HEK293 (cell line): Measurements from ENCODE around the gene HNRNPH2.

Experiments
- BCL11A ChIP-seq: fragments of 450-650 bp; formaldehyde crosslinking; IDR thresholded peaks from 2 replicates; pipeline ENCODE4 v1.5.1; 2016; ENCODE audit warnings: low read depth, missing biosample characterization, missing genetic modification characterization
- HOXA7 ChIP-seq: sonication (generic); formaldehyde crosslinking; IDR thresholded peaks from 2 replicates; pipeline ENCODE4 v1.8.1; 2022; ENCODE audit warnings: missing genetic modification reagents, borderline replicate concordance
- INSM2 ChIP-seq: fragments of 450-650 bp; formaldehyde crosslinking; IDR thresholded peaks from 2 replicates; pipeline ENCODE4 v1.5.1; 2016; ENCODE audit warnings: missing biosample characterization, missing genetic modification characterization
- KLF7 ChIP-seq: fragments of 450-650 bp; formaldehyde crosslinking; IDR thresholded peaks from 2 replicates; pipeline ENCODE4 v1.5.1; 2016; ENCODE audit warnings: missing biosample characterization, missing genetic modification characterization, borderline replicate concordance
- KLF8 ChIP-seq: fragments of 450-650 bp; formaldehyde crosslinking; IDR thresholded peaks from 2 replicates; pipeline ENCODE4 v1.5.1; 2016; ENCODE audit warnings: missing biosample characterization, missing genetic modification characterization
- MEIS1 ChIP-seq: sonication (generic); formaldehyde crosslinking; IDR thresholded peaks from 2 replicates; pipeline ENCODE4 v1.8.1; 2022; ENCODE audit warnings: missing genetic modification reagents, mild to moderate bottlenecking, borderline replicate concordance
- PRDM2 ChIP-seq: fragments of 450-650 bp; formaldehyde crosslinking; IDR thresholded peaks from 2 replicates; pipeline ENCODE4 v1.5.1; 2016; ENCODE audit warnings: missing biosample characterization, missing genetic modification characterization, borderline replicate concordance
- TRIM28 ChIP-seq: IDR thresholded peaks from 2 replicates; pipeline ENCODE4 v1.6.1; 2011; ENCODE audit warnings: low read length, control low read depth, borderline replicate concordance
- YY1 ChIP-seq: fragments of 450-650 bp; formaldehyde crosslinking; IDR thresholded peaks from 2 replicates; pipeline ENCODE4 v1.5.1; 2018; ENCODE audit warnings: missing biosample characterization, missing genetic modification characterization
- ZNF16 ChIP-seq: fragments of 450-650 bp; formaldehyde crosslinking; IDR thresholded peaks from 2 replicates; pipeline ENCODE4 v1.5.1; 2016; ENCODE audit warnings: low read depth, missing biosample characterization, missing genetic modification characterization
- ZNF174 ChIP-seq: fragments of 450-650 bp; formaldehyde crosslinking; IDR thresholded peaks from 2 replicates; pipeline ENCODE4 v1.5.0; 2017; ENCODE audit warnings: missing biosample characterization, mild to moderate bottlenecking, missing genetic modification characterization
- ZNF19 ChIP-seq: fragments of 450-650 bp; formaldehyde crosslinking; IDR thresholded peaks from 2 replicates; pipeline ENCODE4; 2016; ENCODE audit warnings: missing biosample characterization, missing genetic modification characterization, low read depth
- ZNF214 ChIP-seq: fragments of 450-650 bp; formaldehyde crosslinking; IDR thresholded peaks from 2 replicates; pipeline ENCODE4 v1.5.1; 2017; ENCODE audit warnings: missing biosample characterization, mild to moderate bottlenecking, missing genetic modification characterization, borderline replicate concordance
- ZNF24 ChIP-seq: fragments of 450-650 bp; formaldehyde crosslinking; IDR thresholded peaks from 2 replicates; pipeline ENCODE4 v1.5.1; 2016; ENCODE audit warnings: missing biosample characterization, missing genetic modification characterization
- ZNF350 ChIP-seq: fragments of 450-650 bp; formaldehyde crosslinking; IDR thresholded peaks from 2 replicates; pipeline ENCODE4 v1.5.0; 2017; ENCODE audit warnings: missing biosample characterization, mild to moderate bottlenecking, missing genetic modification characterization
- ZNF362 ChIP-seq: fragments of 450-650 bp; formaldehyde crosslinking; IDR thresholded peaks from 2 replicates; pipeline ENCODE4 v1.5.1; 2016; ENCODE audit warnings: missing biosample characterization, missing genetic modification characterization
- ZNF404 ChIP-seq: fragments of 450-650 bp; formaldehyde crosslinking; IDR thresholded peaks from 2 replicates; pipeline ENCODE4 v1.5.1; 2017; ENCODE audit warnings: missing biosample characterization, missing genetic modification characterization
- ZNF426 ChIP-seq: fragments of 450-650 bp; formaldehyde crosslinking; IDR thresholded peaks from 2 replicates; pipeline ENCODE4 v1.5.1; 2017; ENCODE audit warnings: missing biosample characterization, missing genetic modification characterization, mild to moderate bottlenecking, inconsistent platforms, moderate library complexity
- ZNF558 ChIP-seq: fragments of 450-650 bp; formaldehyde crosslinking; IDR thresholded peaks from 2 replicates; pipeline ENCODE4 v1.5.1; 2016; ENCODE audit warnings: missing biosample characterization, missing genetic modification characterization
- ZNF580 ChIP-seq: fragments of 450-650 bp; formaldehyde crosslinking; IDR thresholded peaks from 2 replicates; pipeline ENCODE4 v1.5.1; 2016; ENCODE audit warnings: missing biosample characterization, missing genetic modification characterization
- ZNF596 ChIP-seq: fragments of 450-650 bp; IDR thresholded peaks from 2 replicates; pipeline ENCODE4 v1.5.0; 2018; ENCODE audit warnings: missing biosample characterization, mild to moderate bottlenecking, missing genetic modification characterization, moderate library complexity
- ZNF623 ChIP-seq: fragments of 450-650 bp; formaldehyde crosslinking; IDR thresholded peaks from 2 replicates; pipeline ENCODE4 v1.5.1; 2016; ENCODE audit warnings: missing biosample characterization, missing genetic modification characterization
- TF ChIP-seq, protein P1 (sequence below): fragments of 450-650 bp; formaldehyde crosslinking; IDR thresholded peaks from 2 replicates; pipeline ENCODE4 v1.5.1; 2016; ENCODE audit warnings: missing biosample characterization, missing genetic modification characterization
- TF ChIP-seq, protein P2 (sequence below): fragments of 450-650 bp; formaldehyde crosslinking; IDR thresholded peaks from 2 replicates; pipeline ENCODE4 v1.5.1; 2016; ENCODE audit warnings: missing biosample characterization, missing genetic modification characterization
- TF ChIP-seq, protein P3 (sequence below): fragments of 450-650 bp; formaldehyde crosslinking; IDR thresholded peaks from 2 replicates; pipeline ENCODE4 v1.5.1; 2016; ENCODE audit warnings: missing biosample characterization, missing genetic modification characterization

The HNRNPH2 gene

DNA sequence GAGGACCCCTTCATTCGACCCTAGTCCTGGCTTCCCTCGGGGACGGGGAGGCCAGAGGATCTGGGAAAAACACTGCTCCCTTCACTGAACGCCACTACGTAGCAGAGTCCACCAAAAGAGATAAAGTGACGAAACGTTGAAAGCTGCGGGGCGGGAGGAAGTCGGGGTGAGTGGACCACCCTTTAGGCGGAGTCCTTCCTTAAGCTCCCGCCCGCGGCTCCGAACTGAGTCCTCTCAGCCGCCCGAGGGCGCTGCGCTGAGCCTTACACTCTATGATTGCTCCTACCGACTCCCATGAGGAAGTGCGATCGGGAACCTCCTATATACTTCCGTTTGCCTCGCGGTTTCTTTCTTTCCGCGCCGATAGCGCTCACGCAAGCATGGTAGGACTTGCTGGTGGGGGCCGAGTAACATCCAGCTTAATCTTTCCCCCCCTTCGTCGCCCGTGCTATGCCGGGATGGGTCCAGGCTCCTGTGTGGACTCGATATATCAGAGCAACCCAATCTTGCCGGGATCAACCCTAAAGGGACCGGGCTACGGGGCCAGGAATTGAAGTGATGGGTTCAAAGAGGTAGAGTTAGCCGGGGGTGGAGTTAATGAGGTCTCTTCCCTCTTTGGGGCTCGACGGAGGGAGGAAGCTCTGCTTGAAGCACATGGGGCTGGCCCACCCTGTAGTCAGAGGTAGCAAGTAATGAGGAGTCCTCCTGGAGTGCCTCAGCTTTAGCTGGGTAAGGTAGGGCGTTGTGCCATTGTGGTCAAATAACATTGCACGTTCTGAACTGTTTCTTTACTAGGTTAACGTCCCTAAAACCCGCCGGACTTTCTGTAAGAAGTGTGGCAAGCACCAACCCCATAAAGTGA is 17.1 kb upstream of the HNRNPH2 start, which contains the start of gene RPL36A (continued):
- TF ChIP-seq PRDM2 (tag by site-specific recombination) (no peak), ZNF426 (tag by site-specific recombination) (no peak; the same call in 1 of the 2 replicates), ZNF580 (tag by site-specific recombination) (peak; percentile 84), ZNF596 (tag by site-specific recombination) (no peak), ZNF24 (no peak; the same call in 1 of the 2 replicates), ZNF16 (tag by site-specific recombination) (0 out of 2 replicates have a peak, but pooled peaks have one; percentile 27), ZNF214 (tag by site-specific recombination) (no peak), MEIS1 (no peak), HOXA7 (no peak), TRIM28 (no peak), ZNF350 (tag by site-specific recombination) (no peak), KLF8 (peak; percentile 86), ZNF174 (tag by site-specific recombination) (no peak), ZNF558 (tag by site-specific recombination) (peak; percentile 79; the same call in 1 of the 2 replicates), ZNF19 (tag by site-specific recombination) (no peak), BCL11A (tag by site-specific recombination) (no peak), ZNF362 (tag by site-specific recombination) (peak; percentile 59; the same call in 1 of the 2 replicates), YY1 (tag by site-specific recombination) (peak; percentile 64), ZNF404 (tag by site-specific recombination) (no peak), INSM2 (tag by site-specific recombination) (0 out of 2 replicates have a peak, but pooled peaks have one; percentile 9), ZNF623 (tag by site-specific recombination) (0 out of 2 replicates have a peak, but pooled peaks have one; percentile 21), KLF7 (tag by site-specific recombination) (no peak)
- TF ChIP-seq, protein P1, sequence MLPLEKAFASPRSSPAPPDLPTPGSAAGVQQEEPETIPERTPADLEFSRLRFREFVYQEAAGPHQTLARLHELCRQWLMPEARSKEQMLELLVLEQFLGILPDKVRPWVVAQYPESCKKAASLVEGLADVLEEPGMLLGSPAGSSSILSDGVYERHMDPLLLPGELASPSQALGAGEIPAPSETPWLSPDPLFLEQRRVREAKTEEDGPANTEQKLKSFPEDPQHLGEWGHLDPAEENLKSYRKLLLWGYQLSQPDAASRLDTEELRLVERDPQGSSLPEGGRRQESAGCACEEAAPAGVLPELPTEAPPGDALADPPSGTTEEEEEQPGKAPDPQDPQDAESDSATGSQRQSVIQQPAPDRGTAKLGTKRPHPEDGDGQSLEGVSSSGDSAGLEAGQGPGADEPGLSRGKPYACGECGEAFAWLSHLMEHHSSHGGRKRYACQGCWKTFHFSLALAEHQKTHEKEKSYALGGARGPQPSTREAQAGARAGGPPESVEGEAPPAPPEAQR (tag by site-specific recombination): no peak; the same call in 1 of the 2 replicates
- TF ChIP-seq, protein P2, sequence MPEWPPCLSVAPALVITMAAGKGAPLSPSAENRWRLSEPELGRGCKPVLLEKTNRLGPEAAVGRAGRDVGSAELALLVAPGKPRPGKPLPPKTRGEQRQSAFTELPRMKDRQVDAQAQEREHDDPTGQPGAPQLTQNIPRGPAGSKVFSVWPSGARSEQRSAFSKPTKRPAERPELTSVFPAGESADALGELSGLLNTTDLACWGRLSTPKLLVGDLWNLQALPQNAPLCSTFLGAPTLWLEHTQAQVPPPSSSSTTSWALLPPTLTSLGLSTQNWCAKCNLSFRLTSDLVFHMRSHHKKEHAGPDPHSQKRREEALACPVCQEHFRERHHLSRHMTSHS (tag by site-specific recombination): no peak
- TF ChIP-seq, protein P3, sequence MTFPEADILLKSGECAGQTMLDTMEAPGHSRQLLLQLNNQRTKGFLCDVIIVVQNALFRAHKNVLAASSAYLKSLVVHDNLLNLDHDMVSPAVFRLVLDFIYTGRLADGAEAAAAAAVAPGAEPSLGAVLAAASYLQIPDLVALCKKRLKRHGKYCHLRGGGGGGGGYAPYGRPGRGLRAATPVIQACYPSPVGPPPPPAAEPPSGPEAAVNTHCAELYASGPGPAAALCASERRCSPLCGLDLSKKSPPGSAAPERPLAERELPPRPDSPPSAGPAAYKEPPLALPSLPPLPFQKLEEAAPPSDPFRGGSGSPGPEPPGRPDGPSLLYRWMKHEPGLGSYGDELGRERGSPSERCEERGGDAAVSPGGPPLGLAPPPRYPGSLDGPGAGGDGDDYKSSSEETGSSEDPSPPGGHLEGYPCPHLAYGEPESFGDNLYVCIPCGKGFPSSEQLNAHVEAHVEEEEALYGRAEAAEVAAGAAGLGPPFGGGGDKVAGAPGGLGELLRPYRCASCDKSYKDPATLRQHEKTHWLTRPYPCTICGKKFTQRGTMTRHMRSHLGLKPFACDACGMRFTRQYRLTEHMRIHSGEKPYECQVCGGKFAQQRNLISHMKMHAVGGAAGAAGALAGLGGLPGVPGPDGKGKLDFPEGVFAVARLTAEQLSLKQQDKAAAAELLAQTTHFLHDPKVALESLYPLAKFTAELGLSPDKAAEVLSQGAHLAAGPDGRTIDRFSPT (tag by site-specific recombination): no peak
